Hepatocyte (in vitro differentiated cells): ENCODE measurements around the gene PXMP4.

Experiments
- EZH2 ChIP-seq: fragments of 200-600 bp; sonication (generic); IDR thresholded peaks from 2 replicates; pipeline ENCODE4 v1.6.1; 2016; ENCODE audit warnings: antibody characterized with exemption, mild to moderate bottlenecking, borderline replicate concordance
- TF ChIP-seq, protein P1 (sequence below): fragments of 200-600 bp; sonication (generic); IDR thresholded peaks from 2 replicates; pipeline ENCODE4 v1.5.1; 2016; ENCODE audit warnings: antibody characterized with exemption, mild to moderate bottlenecking; ENCODE audit not compliant: poor library complexity

DNA sequence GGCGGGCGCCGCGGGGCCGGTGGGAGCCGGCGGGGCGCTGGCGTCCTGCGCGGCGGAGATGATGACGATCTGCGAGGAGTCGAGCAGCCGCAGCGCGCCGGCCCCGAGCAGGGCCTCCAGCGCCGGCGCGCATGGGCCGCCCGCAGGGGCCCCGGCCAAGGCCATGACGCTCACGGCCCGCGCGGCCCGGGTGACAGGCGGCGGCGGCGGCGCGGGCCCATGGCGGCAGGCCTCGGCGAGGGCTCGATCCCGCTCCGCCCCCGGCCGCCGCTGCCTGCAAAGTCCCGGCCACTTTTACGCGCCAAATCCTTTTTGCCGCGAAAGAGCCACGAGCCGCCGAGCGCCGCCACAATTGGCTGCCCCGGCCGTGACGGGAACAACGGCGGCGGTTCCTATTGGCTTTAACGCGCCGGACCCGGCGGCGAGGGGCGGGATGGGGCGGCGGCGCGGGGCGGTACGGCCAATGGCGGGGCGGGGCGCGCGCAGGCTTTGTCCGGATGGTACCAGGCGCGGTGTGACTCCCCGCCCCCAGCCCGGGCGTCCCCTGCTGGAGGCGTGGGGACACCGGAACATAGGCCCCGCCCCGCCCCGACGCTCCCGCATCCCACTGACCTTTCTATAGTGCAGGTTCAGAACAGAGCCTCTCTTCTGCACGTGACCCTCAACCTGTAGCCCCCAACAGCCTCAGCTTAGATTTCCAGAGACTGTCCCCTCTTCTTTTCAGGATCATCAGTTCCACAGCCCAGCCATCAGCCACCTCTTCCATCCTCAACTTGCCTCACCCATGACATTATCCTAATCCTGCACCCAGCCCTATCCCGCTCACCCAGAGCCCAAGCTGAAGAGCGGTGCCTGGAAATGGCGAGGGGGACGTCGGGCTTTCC lies 33.8 kb downstream of the PXMP4 start, which contains the start of gene E2F1:
- TF ChIP-seq, protein P1, sequence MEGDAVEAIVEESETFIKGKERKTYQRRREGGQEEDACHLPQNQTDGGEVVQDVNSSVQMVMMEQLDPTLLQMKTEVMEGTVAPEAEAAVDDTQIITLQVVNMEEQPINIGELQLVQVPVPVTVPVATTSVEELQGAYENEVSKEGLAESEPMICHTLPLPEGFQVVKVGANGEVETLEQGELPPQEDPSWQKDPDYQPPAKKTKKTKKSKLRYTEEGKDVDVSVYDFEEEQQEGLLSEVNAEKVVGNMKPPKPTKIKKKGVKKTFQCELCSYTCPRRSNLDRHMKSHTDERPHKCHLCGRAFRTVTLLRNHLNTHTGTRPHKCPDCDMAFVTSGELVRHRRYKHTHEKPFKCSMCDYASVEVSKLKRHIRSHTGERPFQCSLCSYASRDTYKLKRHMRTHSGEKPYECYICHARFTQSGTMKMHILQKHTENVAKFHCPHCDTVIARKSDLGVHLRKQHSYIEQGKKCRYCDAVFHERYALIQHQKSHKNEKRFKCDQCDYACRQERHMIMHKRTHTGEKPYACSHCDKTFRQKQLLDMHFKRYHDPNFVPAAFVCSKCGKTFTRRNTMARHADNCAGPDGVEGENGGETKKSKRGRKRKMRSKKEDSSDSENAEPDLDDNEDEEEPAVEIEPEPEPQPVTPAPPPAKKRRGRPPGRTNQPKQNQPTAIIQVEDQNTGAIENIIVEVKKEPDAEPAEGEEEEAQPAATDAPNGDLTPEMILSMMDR, result peak; percentile 36
- no peak for TF ChIP-seq EZH2
